Fibroblast of mammary gland (primary cell): ENCODE measurements around the gene CHPF.

Experiments used
- DNase-seq: peaks from one replicate; pipeline ENCODE4 v3.0.0-alpha.2; 2010; ENCODE audit warnings: low read depth
- H3K4me3 ChIP-seq: 2 replicates; pipeline ENCODE4 v1.5.1; 2011; ENCODE audit warnings: low read depth, mild to moderate bottlenecking, low read length, moderate library complexity; ENCODE audit not compliant: control insufficient read depth
- CTCF ChIP-seq: conservative IDR thresholded peaks from 2 replicates; pipeline ENCODE4 v1.5.1; 2011; ENCODE audit warnings: low read depth, low read length, inconsistent platforms; ENCODE audit not compliant: control insufficient read depth, insufficient read depth

Gene CHPF

GRCh38 chr2:219507581-219508443 lies 35.8 kb downstream of the CHPF start:
- no peak for DNase-seq
- no peak for TF ChIP-seq CTCF
- no peak overlapping the region for H3K4me3 ChIP-seq

GRCh38 chr2:219506802-219507526 lies 36.6 kb downstream of the CHPF start:
- no peak for DNase-seq
- TF ChIP-seq CTCF: no peak
- H3K4me3 ChIP-seq: no peak overlapping the region

GRCh38 chr2:219506153-219506801 lies 37.3 kb downstream of the CHPF start:
- TF ChIP-seq CTCF: no peak
- no peak overlapping the region for H3K4me3 ChIP-seq
- no peak for DNase-seq

GRCh38 chr2:219505585-219505984 lies 38.0 kb downstream of the CHPF start:
- no peak for TF ChIP-seq CTCF
- DNase-seq: no peak
- no peak overlapping the region for H3K4me3 ChIP-seq

GRCh38 chr2:219502618-219503017 lies 41.0 kb downstream of the CHPF start:
- no peak overlapping the region for H3K4me3 ChIP-seq
- DNase-seq: no peak
- no peak for TF ChIP-seq CTCF

- H3K4me3 ChIP-seq: no peak overlapping the region
- DNase-seq: no peak
- no peak for TF ChIP-seq CTCF
These were observed 41.8 kb downstream of the CHPF start for GRCh38 chr2:219501849-219502248.
